Endothelial cell of umbilical vein (primary cell): Measurements from ENCODE around the gene KCNE2.

Source experiments
- POLR2A ChIP-seq: IDR thresholded peaks from 2 replicates; pipeline ENCODE4 v1.6.1; 2012; ENCODE audit warnings: low read depth, mild to moderate bottlenecking, control low read depth, low read length
- POLR2AphosphoS5 ChIP-seq: IDR thresholded peaks from 2 replicates; pipeline ENCODE4 v1.6.1; 2012; ENCODE audit warnings: low read depth, mild to moderate bottlenecking, control low read depth, low read length, moderate library complexity; ENCODE audit not compliant: insufficient read depth
- TF ChIP-seq, protein P1 (sequence below), 2 donors: IDR thresholded peaks; 1 replicate in 1 of 2; 2 replicates in 1 of 2; pipeline ENCODE4 v1.5.1; 2011; ENCODE audit warnings: low read length in 2 of 2, mild to moderate bottlenecking in 2 of 2, moderate library complexity in 2 of 2, control low read depth in 1 of 2, inconsistent platforms in 1 of 2, low read depth in 1 of 2; ENCODE audit not compliant: insufficient read depth in 1 of 2; ENCODE audit errors: extremely low read depth in 1 of 2

GRCh38 chr21:34343347-34343746, 20.5 kb upstream of the KCNE2 start:
- TF ChIP-seq, protein P1, sequence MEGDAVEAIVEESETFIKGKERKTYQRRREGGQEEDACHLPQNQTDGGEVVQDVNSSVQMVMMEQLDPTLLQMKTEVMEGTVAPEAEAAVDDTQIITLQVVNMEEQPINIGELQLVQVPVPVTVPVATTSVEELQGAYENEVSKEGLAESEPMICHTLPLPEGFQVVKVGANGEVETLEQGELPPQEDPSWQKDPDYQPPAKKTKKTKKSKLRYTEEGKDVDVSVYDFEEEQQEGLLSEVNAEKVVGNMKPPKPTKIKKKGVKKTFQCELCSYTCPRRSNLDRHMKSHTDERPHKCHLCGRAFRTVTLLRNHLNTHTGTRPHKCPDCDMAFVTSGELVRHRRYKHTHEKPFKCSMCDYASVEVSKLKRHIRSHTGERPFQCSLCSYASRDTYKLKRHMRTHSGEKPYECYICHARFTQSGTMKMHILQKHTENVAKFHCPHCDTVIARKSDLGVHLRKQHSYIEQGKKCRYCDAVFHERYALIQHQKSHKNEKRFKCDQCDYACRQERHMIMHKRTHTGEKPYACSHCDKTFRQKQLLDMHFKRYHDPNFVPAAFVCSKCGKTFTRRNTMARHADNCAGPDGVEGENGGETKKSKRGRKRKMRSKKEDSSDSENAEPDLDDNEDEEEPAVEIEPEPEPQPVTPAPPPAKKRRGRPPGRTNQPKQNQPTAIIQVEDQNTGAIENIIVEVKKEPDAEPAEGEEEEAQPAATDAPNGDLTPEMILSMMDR (IDR thresholded peaks at IDR 0.05; ENCODE audit: extremely low read depth in 1 of 2, insufficient read depth in 1 of 2, low read depth in 1 of 2, low read length in 2 of 2): no peak
- TF ChIP-seq POLR2A: no peak
- no peak for TF ChIP-seq POLR2AphosphoS5
